C4-2B (cell line): Measurements from ENCODE around the gene ARHGAP35.

Source experiments
- H3K27ac ChIP-seq: fragments of 450-650 bp; 2 replicates; pipeline ENCODE4 v1.5.1; 2017
- CTCF ChIP-seq: fragments of 450-650 bp; conservative IDR thresholded peaks from 2 replicates; pipeline ENCODE4 v1.5.1; 2017; ENCODE audit warnings: mild to moderate bottlenecking
- ZFX ChIP-seq: fragments of 450-650 bp; IDR thresholded peaks from 2 replicates; pipeline ENCODE4 v1.6.1; 2017

The ARHGAP35 gene

DNA sequence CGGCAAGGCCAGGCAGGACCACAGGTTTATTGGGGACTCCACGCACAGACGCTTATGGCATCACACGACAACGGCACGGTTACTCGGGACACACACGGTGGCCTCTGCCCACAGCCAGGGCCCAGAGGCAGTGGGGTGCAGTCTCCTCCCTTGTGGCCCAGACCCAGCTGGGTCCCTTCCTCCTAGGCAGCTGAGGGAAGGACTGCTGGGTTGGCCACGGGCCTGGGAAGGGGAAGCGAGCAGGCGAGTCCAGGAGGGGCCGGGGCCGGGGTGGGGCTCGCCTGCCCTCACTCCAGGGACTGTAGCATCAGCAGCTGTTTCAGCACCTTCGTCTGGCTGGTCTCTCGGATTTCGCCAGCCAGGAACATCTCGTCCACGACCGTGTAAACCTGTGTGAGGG, 22.6 kb upstream of the ARHGAP35 start:
- TF ChIP-seq ZFX (no peak), CTCF (no peak)
- no peak overlapping the region for H3K27ac ChIP-seq

DNA sequence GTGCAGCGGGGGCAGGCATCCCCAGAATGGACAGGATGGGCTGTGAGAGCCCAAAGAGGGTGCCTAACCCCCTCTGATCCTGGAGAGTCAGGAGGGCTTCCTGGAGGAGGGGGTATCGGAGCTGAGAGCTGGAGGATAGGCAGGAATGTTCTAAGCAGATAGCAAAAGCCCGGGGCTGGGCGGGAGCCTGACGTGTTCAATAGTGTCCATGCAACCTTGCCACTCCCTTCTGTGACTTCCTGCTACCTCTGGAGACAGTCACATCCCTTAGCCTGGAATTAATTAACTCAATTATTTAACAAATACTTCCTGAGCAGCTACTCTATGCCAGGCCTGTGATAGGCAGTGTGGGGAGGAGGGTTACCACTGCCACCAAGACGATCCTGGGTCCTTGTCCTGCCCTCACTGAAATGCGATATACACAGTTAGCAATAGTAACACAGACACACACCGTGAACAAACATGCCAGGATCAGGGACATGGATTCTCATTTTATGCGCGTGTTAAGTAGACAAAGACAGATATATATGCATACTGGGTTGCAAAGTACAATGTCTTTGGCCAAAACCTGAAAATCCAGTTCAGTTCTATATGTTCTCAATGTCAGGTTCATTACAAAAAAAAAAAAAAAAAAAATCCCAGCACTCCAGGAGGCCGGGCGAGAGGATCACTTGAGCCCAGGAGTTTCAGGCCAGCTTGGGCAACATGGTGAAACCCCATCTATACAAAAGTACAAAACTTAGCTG, 20.9 kb upstream of the ARHGAP35 start:
- no peak for TF ChIP-seq ZFX
- TF ChIP-seq CTCF = no peak
- H3K27ac ChIP-seq = peak overlapping the region; percentile 60

DNA sequence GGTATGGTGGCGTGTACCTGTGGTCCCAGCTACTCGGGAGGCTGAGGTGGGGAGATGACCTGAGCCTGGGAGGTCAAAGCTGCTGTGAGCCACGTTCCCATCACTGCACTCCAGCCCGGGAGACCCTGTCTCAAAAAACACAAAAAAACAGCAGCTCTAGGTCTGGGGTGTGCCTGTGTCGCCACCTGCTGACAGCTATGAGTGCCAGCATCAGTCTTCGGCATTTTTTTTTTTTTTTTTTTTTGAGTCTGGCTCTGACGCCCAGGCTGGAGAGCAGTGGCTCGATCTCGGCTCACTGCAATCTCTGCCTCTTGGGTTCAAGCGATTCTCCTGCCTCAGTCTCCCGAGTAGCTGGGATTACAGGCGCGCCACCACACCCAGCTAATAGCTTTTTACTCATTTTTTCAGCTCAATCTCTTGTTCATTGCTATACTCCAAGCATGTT, 20.3 kb upstream of the ARHGAP35 start:
- H3K27ac ChIP-seq = peak overlapping the region; percentile 60
- TF ChIP-seq CTCF (peak; percentile 79), ZFX (no peak)

DNA sequence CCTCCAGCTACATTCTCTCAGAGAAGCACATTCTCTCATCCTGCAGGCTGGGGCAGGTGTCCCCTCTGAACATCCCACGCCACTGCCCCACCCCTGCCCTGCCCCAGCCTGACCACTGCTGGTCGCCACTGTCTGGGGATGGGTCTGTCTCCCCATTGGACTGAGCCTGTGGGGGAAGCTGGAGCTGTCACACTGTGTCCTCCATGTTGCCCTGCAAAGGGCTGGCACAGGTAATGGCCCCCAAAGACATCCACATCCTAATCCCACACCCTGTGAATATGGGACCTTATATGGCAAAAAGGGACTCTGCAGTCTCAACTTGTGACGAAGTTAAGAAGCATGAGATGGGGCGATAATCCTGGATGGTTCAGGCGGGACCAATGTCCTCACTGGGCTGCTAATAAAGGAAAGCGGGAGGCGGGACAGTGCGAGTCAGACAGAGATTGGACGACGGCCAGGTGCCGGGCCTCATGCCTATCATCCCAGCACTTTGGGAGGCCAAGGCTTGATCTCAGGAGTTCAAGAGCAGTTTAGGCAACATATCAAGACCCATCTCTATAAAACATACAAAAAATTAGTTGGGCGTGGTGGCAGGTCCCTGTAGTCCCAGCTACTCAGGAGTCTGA, 19.2 kb upstream of the ARHGAP35 start:
- H3K27ac ChIP-seq = peak overlapping the region; percentile 60
- no peak for TF ChIP-seq CTCF
- no peak for TF ChIP-seq ZFX

DNA sequence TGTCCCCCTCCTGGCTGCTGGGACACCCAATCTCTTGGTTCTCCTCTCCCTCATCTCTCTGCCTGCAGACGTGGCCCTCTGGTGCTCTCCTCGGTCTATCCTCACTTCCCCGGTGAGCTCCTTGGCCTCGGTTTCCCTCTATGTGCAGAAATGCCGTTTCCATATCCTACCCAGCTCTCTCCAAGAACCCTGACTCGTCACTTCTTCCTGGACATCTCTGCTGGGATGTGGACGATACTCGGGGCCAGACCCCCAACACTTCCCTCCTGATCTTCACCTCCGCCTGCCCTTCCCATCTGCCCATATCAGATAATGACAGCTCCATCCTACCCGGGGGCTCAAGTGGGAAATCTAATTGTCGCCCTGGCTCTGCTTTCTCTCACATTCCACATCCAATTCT, 18.0 kb upstream of the ARHGAP35 start:
- TF ChIP-seq ZFX (no peak), CTCF (no peak)
- H3K27ac ChIP-seq = no peak overlapping the region; the same call in 1 of the 2 replicates

GRCh38 chr19:46844067-46844489, 16.7 kb upstream of the ARHGAP35 start:
- TF ChIP-seq ZFX (no peak), CTCF (no peak)
- H3K27ac ChIP-seq = no peak overlapping the region

DNA sequence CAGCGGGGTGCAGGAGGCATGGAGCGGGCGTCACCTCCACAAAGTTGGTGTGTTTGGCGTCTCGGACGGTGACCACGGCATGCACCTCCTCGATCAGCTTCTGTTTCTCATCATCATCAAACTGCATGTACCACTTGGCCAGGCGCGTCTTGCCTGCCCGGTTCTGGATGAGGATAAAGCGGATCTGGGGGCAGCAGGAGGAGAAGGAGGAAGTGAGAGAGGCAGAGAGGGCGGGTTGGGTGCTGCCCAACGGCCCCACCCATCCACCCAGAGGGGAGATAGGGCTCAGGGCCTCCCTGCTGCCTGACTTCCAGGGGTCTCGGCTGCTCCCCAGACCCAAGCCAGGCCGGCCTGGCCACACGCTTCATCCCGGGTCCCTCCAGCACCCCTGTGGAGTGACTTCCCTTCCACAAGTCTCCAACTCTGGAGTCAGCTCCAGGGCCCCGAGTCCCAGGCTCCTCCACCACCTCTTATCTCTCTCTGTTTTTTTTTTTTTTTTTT, 14.8 kb upstream of the ARHGAP35 start:
- no peak for TF ChIP-seq CTCF
- TF ChIP-seq ZFX = no peak
- H3K27ac ChIP-seq = no peak overlapping the region
